Adrenal gland (tissue), 5 donors: ENCODE data around the gene DMTF1.

Source experiments
- CTCF ChIP-seq, 6 experiments: fragments of 450-650 bp in 4 of 6; fragments of 200-600 bp in 2 of 6; sonication (generic) in 1 of 6; IDR thresholded peaks; 1 replicate in 5 of 6; 2 replicates in 1 of 6; pipeline versions ENCODE4 v1.5.1 to v1.8.0; 2016 to 2021; ENCODE audit warnings: antibody characterized with exemption in 6 of 6, mild to moderate bottlenecking in 2 of 6, moderate library complexity in 1 of 6
- POLR2A ChIP-seq, 2 donors: fragments of 450-650 bp; IDR thresholded peaks; one replicate each; pipeline ENCODE4 v1.6.1; 2017; ENCODE audit warnings: antibody characterized with exemption in 2 of 2, mild to moderate bottlenecking in 2 of 2, moderate library complexity in 1 of 2
- donor health status: DM: no; HTN: no; CAD: no.

- TF ChIP-seq CTCF (IDR thresholded peaks at IDR 0.05) (no peak), POLR2A (IDR thresholded peaks at IDR 0.05) (no peak)
These were observed 26.9 kb downstream of the DMTF1 start for GRCh38 chr7:87179180-87179579.
